Keratinocyte (primary cell): Measurements from ENCODE around the gene PLEKHB2. TPM values are rescaled to one million over a fixed set of nuclear protein-coding genes. Genes with fewer than 3 reads are reported as not detected.
"Not testable (repeated sequence)": the region's sequence is repeated elsewhere in the genome, so short reads cannot be mapped to it uniquely, and the experiment has no call there.

Experiments used
- DNase-seq: peaks from one replicate; pipeline ENCODE4 v3.0.0-alpha.2; 2011; ENCODE audit warnings: low read depth, missing footprints, low spot score
- FAIRE-seq: peaks from 2 replicates; lab custom pipeline; 2011; peaks lifted over from hg19 to GRCh38; lab: Jason Lieb, UNC
- H2AFZ ChIP-seq: 2 replicates; pipeline ENCODE4 v1.6.0; 2012; ENCODE audit warnings: low read length, control low read depth, inconsistent platforms; ENCODE audit not compliant: control insufficient read depth
- H3K27ac ChIP-seq: 2 replicates; pipeline ENCODE4 v1.5.1; 2011; ENCODE audit warnings: low read length; ENCODE audit not compliant: control insufficient read depth, insufficient read depth
- H3K27me3 ChIP-seq: 3 replicates; pipeline ENCODE4 v1.6.0; 2011; ENCODE audit warnings: low read length; ENCODE audit not compliant: control insufficient read depth, insufficient read depth; ENCODE audit errors: extremely low read depth
- H3K36me3 ChIP-seq, 2 experiments: 2 replicates in 1 of 2; 3 replicates in 1 of 2; pipeline ENCODE4 v1.5.1; 2011; ENCODE audit warnings: low read length in 2 of 2, mild to moderate bottlenecking in 1 of 2; ENCODE audit not compliant: control insufficient read depth in 2 of 2, insufficient read depth in 2 of 2; ENCODE audit errors: extremely low read depth in 1 of 2
- H3K4me1 ChIP-seq: 3 replicates; pipeline ENCODE4 v1.5.1; 2011; ENCODE audit warnings: low read length; ENCODE audit not compliant: control insufficient read depth, insufficient read depth; ENCODE audit errors: extremely low read depth
- H3K4me2 ChIP-seq: 3 replicates; pipeline ENCODE4 v1.6.0; 2011; ENCODE audit warnings: low read depth, low read length; ENCODE audit not compliant: control insufficient read depth, insufficient read depth; ENCODE audit errors: extremely low read depth
- H3K4me3 ChIP-seq, 3 experiments: fragments of 200-600 bp in 1 of 3; sonication (generic) in 1 of 3; 2 replicates in 2 of 3; 3 replicates in 1 of 3; pipeline ENCODE4 v1.5.1; 2011 to 2016; ENCODE audit warnings: low read length in 3 of 3, mild to moderate bottlenecking in 3 of 3, control low read depth in 2 of 3, inconsistent platforms in 1 of 3, low read depth in 1 of 3, mixed read lengths in 1 of 3, mixed run types in 1 of 3, moderate library complexity in 1 of 3; ENCODE audit not compliant: control insufficient read depth in 2 of 3, insufficient read depth in 2 of 3; ENCODE audit errors: extremely low read depth in 1 of 3
- H3K79me2 ChIP-seq: 2 replicates; pipeline ENCODE4 v1.6.0; 2012; ENCODE audit warnings: low read length; ENCODE audit not compliant: control insufficient read depth, insufficient read depth
- H3K9ac ChIP-seq: 3 replicates; pipeline ENCODE4 v1.6.0; 2011; ENCODE audit warnings: low read length; ENCODE audit not compliant: control insufficient read depth, insufficient read depth; ENCODE audit errors: extremely low read depth
- H3K9me1 ChIP-seq: 3 replicates; pipeline ENCODE4 v1.6.0; 2011; ENCODE audit warnings: low read length; ENCODE audit not compliant: control insufficient read depth, insufficient read depth; ENCODE audit errors: extremely low read depth
- H3K9me3 ChIP-seq: 2 replicates; pipeline ENCODE4 v1.5.1; 2012; ENCODE audit warnings: low read depth, low read length; ENCODE audit not compliant: control insufficient read depth
- H4K20me1 ChIP-seq: 3 replicates; pipeline ENCODE4 v1.6.0; 2011; ENCODE audit warnings: low read length; ENCODE audit not compliant: control insufficient read depth, insufficient read depth; ENCODE audit errors: extremely low read depth
- EZH2 ChIP-seq: IDR thresholded peaks from one replicate; pipeline ENCODE4 v1.6.1; 2012; ENCODE audit warnings: inconsistent platforms, mild to moderate bottlenecking, low read length, moderate library complexity
- dilution Hi-C: fragments of 300-500 bp; cut with MboI; formaldehyde crosslinking; loops from one replicate; pipeline ENCODE4 v1.7.0; 2020; ENCODE audit warnings: low sequenced_read_pairs; ENCODE audit not compliant: extremely low pct_ligation_motif_present
- polyA plus RNA-seq, 5 experiments: library from polyadenylated mRNA; depleted of rRNA in 3 of 5; stranded (reverse) in 3 of 5; stranded (forward) in 1 of 5; unstranded in 1 of 5; fragments of >200 nt; gene quantifications; 1 replicate in 1 of 5; 2 replicates in 3 of 5; 3 replicates in 1 of 5; pipeline versions ENCODE4 v1.2.1 to v1.2.3, GENCODE V29; 2011 to 2012; ENCODE audit warnings: missing spikeins in 2 of 5, low read depth in 1 of 5, low replicate concordance in 1 of 5
- TF ChIP-seq, protein P1 (sequence below), 3 experiments: IDR thresholded peaks in 1 of 3; conservative IDR thresholded peaks in 1 of 3; optimal IDR thresholded peaks in 1 of 3; 2 replicates in 2 of 3; 3 replicates in 1 of 3; pipeline versions ENCODE3 to v1.5.1; 2011; ENCODE audit warnings: low read length in 3 of 3, mild to moderate bottlenecking in 3 of 3, moderate library complexity in 2 of 3, control low read depth in 1 of 3, inconsistent platforms in 1 of 3; ENCODE audit not compliant: insufficient read depth in 2 of 3; ENCODE audit errors: extremely low read depth in 1 of 3

The PLEKHB2 gene
- polyA plus RNA-seq, 1 donor (not counting 4 experiments of a cell fraction or from before 2014, with no cell fraction given), result 77.0 TPM

DNA sequence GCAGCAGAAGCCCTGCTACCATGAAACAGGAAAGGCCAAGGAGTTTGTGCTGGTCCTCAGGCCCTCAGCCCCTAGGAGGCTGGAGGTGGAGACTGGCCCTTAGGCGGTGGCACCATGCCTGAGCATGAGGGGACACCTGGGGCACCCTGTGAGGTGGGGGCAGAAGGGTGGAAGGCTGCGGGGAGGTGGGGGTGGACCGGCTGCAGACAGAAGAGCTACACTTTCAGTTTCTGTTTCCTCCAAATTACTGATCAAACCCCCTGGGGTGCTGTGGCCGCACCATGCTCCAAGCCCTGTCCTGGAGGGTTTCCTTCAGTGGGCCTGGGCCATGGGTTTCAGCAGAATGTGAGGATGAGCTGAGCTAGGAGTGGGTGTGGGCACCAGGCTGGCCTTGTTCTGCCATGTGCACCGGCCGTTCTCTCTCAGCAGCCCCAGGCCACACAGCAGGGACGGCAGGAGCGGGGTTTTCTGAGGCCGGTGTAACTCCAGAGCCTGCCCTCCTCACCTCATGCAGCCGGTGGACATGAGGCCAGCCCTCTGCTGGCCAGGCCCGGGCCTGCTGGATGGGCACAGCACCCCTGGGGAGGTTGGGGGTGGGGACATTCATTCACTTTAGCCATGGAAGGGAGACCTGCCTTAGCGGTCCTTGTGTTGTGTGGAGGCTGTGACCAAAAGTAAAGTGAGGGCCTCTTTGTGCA is 51.5 kb downstream of the PLEKHB2 start:
- TF ChIP-seq, protein P1, sequence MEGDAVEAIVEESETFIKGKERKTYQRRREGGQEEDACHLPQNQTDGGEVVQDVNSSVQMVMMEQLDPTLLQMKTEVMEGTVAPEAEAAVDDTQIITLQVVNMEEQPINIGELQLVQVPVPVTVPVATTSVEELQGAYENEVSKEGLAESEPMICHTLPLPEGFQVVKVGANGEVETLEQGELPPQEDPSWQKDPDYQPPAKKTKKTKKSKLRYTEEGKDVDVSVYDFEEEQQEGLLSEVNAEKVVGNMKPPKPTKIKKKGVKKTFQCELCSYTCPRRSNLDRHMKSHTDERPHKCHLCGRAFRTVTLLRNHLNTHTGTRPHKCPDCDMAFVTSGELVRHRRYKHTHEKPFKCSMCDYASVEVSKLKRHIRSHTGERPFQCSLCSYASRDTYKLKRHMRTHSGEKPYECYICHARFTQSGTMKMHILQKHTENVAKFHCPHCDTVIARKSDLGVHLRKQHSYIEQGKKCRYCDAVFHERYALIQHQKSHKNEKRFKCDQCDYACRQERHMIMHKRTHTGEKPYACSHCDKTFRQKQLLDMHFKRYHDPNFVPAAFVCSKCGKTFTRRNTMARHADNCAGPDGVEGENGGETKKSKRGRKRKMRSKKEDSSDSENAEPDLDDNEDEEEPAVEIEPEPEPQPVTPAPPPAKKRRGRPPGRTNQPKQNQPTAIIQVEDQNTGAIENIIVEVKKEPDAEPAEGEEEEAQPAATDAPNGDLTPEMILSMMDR (optimal IDR thresholded peaks at IDR 0.05 in 1 of 3, IDR thresholded peaks at IDR 0.05 in 1 of 3, conservative IDR thresholded peaks at IDR 0.05 in 1 of 3; ENCODE audit: extremely low read depth in 1 of 3, insufficient read depth in 2 of 3, low read length in 3 of 3), result no peak
- TF ChIP-seq EZH2, result no peak
- dilution Hi-C loops, result no loop called here
- Histone ChIP-seq H3K27me3 (no peaks in the 10 kb centered on the region), H3K4me2 (no peak overlapping the region), H3K4me3 (no peak overlapping the region), H3K36me3 (no peaks in the 10 kb centered on the region), H3K9ac (no peak overlapping the region), H3K79me2 (no peaks in the 10 kb centered on the region), H2AFZ (no peak overlapping the region), H4K20me1 (no peaks in the 10 kb centered on the region), H3K27ac (no peak overlapping the region), H3K4me1 (no peaks in the 10 kb centered on the region), H3K9me3 (no peaks in the 10 kb centered on the region), H3K9me1 (no peaks in the 10 kb centered on the region)
- DNase-seq (no peak), FAIRE-seq (no peak)

DNA sequence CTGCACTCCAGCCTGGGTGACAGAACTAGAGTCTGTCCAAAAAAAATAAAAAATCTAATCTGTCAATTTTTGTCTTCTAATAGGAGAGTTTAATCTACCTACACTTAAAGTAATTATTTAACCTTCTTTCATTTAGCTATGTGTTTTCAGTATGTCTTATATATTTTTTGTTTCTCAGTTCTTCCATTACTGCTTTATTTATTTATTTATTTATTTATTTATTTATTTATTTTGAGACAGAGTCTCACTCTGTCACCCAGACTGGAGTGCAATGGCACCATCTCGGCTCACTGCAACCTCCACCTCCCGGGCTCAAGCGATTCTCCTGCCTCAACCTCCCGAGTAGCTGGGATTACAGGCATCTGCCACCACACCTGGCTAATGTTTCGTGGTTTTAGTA is 60.4 kb downstream of the PLEKHB2 start:
- H2AFZ ChIP-seq, FAIRE-seq, H3K27me3 ChIP-seq, DNase-seq, H3K9me3 ChIP-seq, H3K27ac ChIP-seq, H3K4me1 ChIP-seq, H4K20me1 ChIP-seq, H3K4me2 ChIP-seq, H3K9ac ChIP-seq, dilution Hi-C loops, H3K79me2 ChIP-seq, H3K9me1 ChIP-seq, H3K4me3 ChIP-seq, H3K36me3 ChIP-seq: not testable (repeated sequence)

DNA sequence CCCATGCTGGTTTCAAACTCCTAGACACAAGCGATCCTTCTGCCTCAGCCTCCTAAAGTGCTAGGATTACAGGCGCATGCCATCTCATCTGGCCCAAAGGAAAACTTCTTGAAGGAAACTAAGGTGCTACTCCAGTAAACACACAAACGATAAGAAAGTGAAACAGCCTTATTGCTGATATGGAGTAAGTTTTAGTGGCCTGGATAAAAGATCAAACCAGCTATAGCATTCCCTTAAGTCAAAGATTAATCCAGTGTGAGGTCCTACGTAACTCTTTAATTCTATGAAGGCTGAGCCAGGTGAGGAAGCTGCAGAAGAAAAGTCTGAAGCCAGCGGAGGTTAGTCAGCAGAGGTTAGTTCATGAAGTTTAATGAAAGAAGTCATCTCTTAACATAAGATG is 63.4 kb downstream of the PLEKHB2 start:
- Histone ChIP-seq H3K9me3 (no peaks in the 10 kb centered on the region), H3K27me3 (no peaks in the 10 kb centered on the region)
- DNase-seq, result no peak

More for the DNA sequence above, 63.4 kb downstream of the PLEKHB2 start:
- dilution Hi-C loops, result no loop called here
- no peak overlapping the region for H2AFZ ChIP-seq
- no peak for FAIRE-seq
- no peak overlapping the region for H3K27ac ChIP-seq
- no peaks in the 10 kb centered on the region for H3K36me3 ChIP-seq
- no peaks in the 10 kb centered on the region for H3K9me1 ChIP-seq
- H4K20me1 ChIP-seq, result no peaks in the 10 kb centered on the region
- TF ChIP-seq EZH2, result no peak
- TF ChIP-seq, protein P1 (optimal IDR thresholded peaks at IDR 0.05 in 1 of 3, IDR thresholded peaks at IDR 0.05 in 1 of 3, conservative IDR thresholded peaks at IDR 0.05 in 1 of 3; ENCODE audit: extremely low read depth in 1 of 3, insufficient read depth in 2 of 3, low read length in 3 of 3), result no peak
- H3K4me2 ChIP-seq, result no peak overlapping the region
- H3K79me2 ChIP-seq, result no peaks in the 10 kb centered on the region
- no peak overlapping the region for H3K9ac ChIP-seq
- no peak overlapping the region for H3K4me3 ChIP-seq
- H3K4me1 ChIP-seq, result no peaks in the 10 kb centered on the region
